GM23248 (cell line): Measurements from ENCODE around the gene ASF1B. TPM values are rescaled to one million over a fixed set of nuclear protein-coding genes. Genes with fewer than 3 reads are reported as not detected.

Source experiments
- DNase-seq: peaks from one replicate; pipeline ENCODE4 v3.0.0-alpha.2; 2015
- H2AFZ ChIP-seq: fragments of 200-600 bp; sonication (generic); 2 replicates; pipeline ENCODE4 v1.6.1; 2016; ENCODE audit warnings: antibody characterized with exemption
- H3F3A ChIP-seq: fragments of 200-600 bp; sonication (generic); 2 replicates; pipeline ENCODE4 v1.6.1; 2016; ENCODE audit warnings: mild to moderate bottlenecking, antibody characterized with exemption, mixed run types; ENCODE audit not compliant: insufficient read depth
- H3K27ac ChIP-seq: fragments of 200-600 bp; sonication (generic); 2 replicates; pipeline ENCODE4 v1.5.1; 2016; ENCODE audit warnings: mild to moderate bottlenecking
- H3K27me3 ChIP-seq: fragments of 200-600 bp; sonication (generic); replicated peaks from 2 replicates; pipeline ENCODE4 v1.6.1; 2016; ENCODE audit warnings: mild to moderate bottlenecking; ENCODE audit not compliant: insufficient read depth
- H3K36me3 ChIP-seq: fragments of 200-600 bp; sonication (generic); 2 replicates; pipeline ENCODE4 v1.6.1; 2016; ENCODE audit warnings: low read depth, mild to moderate bottlenecking
- H3K4me1 ChIP-seq: fragments of 200-600 bp; sonication (generic); 2 replicates; pipeline ENCODE4 v1.6.1; 2016; ENCODE audit warnings: mild to moderate bottlenecking; ENCODE audit not compliant: insufficient read depth
- H3K4me2 ChIP-seq: fragments of 200-600 bp; sonication (generic); one replicate; pipeline ENCODE4 v1.6.1; 2016; ENCODE audit warnings: mild to moderate bottlenecking; ENCODE audit not compliant: unreplicated experiment
- H3K4me3 ChIP-seq: fragments of 200-600 bp; sonication (generic); 2 replicates; pipeline ENCODE4 v1.5.1; 2016; ENCODE audit warnings: mild to moderate bottlenecking
- H3K79me2 ChIP-seq: fragments of 200-600 bp; sonication (generic); 2 replicates; pipeline ENCODE4 v1.6.1; 2016; ENCODE audit warnings: mild to moderate bottlenecking; ENCODE audit not compliant: insufficient read depth
- H3K9ac ChIP-seq: fragments of 200-600 bp; sonication (generic); 2 replicates; pipeline ENCODE4 v1.6.1; 2016; ENCODE audit warnings: mild to moderate bottlenecking
- H3K9me2 ChIP-seq: fragments of 200-600 bp; sonication (generic); 2 replicates; pipeline ENCODE4 v1.6.1; 2016; ENCODE audit warnings: mixed run types, mild to moderate bottlenecking, moderate library complexity; ENCODE audit not compliant: insufficient read depth
- H3K9me3 ChIP-seq: fragments of 200-600 bp; sonication (generic); one replicate; pipeline ENCODE4 v1.6.1; 2017; ENCODE audit warnings: low read depth
- H4K20me1 ChIP-seq: fragments of 200-600 bp; sonication (generic); 2 replicates; pipeline ENCODE4 v1.6.0; 2016; ENCODE audit not compliant: insufficient read depth
- EZH2 ChIP-seq: fragments of 200-600 bp; sonication (generic); IDR thresholded peaks from 2 replicates; pipeline ENCODE4 v1.6.1; 2018; ENCODE audit warnings: antibody characterized with exemption, mild to moderate bottlenecking; ENCODE audit not compliant: insufficient read depth, poor library complexity, severe bottlenecking
- EZH2phosphoT487 ChIP-seq: fragments of 200-600 bp; sonication (generic); IDR thresholded peaks from 2 replicates; pipeline ENCODE4 v1.6.1; 2018; ENCODE audit warnings: antibody characterized with exemption, moderate library complexity, mild to moderate bottlenecking, low read depth; ENCODE audit not compliant: insufficient read depth
- WGBS, 2 experiments: methylation state at CpG; one replicate each; pipeline ENCODE4 v1.1.6; 2015 to 2017; ENCODE audit warnings: low lambda C conversion rate in 2 of 2, low coverage in 1 of 2; ENCODE audit errors: missing lambda C conversion rate in 2 of 2; 5-methylcytosine and 5-hydroxymethylcytosine counted together
- in situ Hi-C: fragments of 300-500 bp; cut with MboI; formaldehyde crosslinking; loops from 2 replicates; pipeline ENCODE4 v1.15.0; 2020
- polyA plus RNA-seq: library from polyadenylated mRNA; unstranded; fragments of >200 nt; fragmentation: Nextera tagmentation; extraction: Ambion mirVana; gene quantifications from 2 replicates; pipeline ENCODE4 v1.2.1, GENCODE V29; 2016
- total RNA-seq: library from RNA; depleted of rRNA; stranded (reverse); fragments of >200 nt; shearing (Covaris generic); gene quantifications from 2 replicates; pipeline ENCODE4 v1.2.3, GENCODE V29; 2014

ASF1B gene
- total and polyA plus RNA-seq, 2 experiments from 2014 or later = 11.2 to 19.0 TPM

DNA sequence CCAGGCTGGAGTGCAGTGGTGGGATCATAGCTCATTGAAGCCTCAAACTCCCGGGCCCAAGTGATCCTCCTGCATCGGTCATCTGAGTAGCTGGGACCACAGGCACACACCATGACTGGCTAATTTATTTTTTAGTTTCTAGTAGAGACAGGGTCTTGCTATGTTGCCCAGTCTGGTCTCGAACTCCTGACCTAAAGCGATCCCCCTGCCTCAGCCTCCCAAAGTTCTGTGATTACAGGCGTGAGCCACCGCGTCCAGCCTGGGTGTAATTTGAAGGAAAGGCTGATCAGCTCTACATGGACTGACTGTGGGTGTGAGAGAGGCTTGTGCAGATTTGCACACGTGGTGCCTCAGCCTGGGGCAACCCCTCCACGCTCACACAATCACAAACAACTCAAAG lies 38.5 kb upstream of the ASF1B start:
- Histone ChIP-seq H3K4me3 (no peak overlapping the region), H3K4me2 (no peak overlapping the region), H3K27ac (no peak overlapping the region), H3K9me3 (no peaks in the 10 kb centered on the region), H3K9me2 (no peaks in the 10 kb centered on the region), H4K20me1 (no peaks in the 10 kb centered on the region), H3K4me1 (no peaks in the 10 kb centered on the region), H3K79me2 (no peaks in the 10 kb centered on the region), H2AFZ (no peak overlapping the region), H3F3A (no peaks in the 10 kb centered on the region), H3K36me3 (no peaks in the 10 kb centered on the region), H3K27me3 (no peaks in the 10 kb centered on the region), H3K9ac (no peak overlapping the region)
- no peak for DNase-seq
- TF ChIP-seq EZH2 (no peak), EZH2phosphoT487 (no peak)
- WGBS, 2 experiments = 94 to 98% methylated on average over 9 of the region's 9 CpGs
- in situ Hi-C loops = no loop called here

- no peaks in the 10 kb centered on the region for H3K9me2 ChIP-seq
- H3K4me3 ChIP-seq = no peak overlapping the region
- no peak overlapping the region for H3K9ac ChIP-seq
- in situ Hi-C loops = no loop called here
- TF ChIP-seq EZH2phosphoT487 (no peak), EZH2 (no peak)
- no peaks in the 10 kb centered on the region for H3F3A ChIP-seq
- no peak overlapping the region for H3K4me2 ChIP-seq
- no peaks in the 10 kb centered on the region for H3K36me3 ChIP-seq
- no peaks in the 10 kb centered on the region for H3K79me2 ChIP-seq
- WGBS, 2 experiments = 94 to 96% methylated on average over 11 to 12 of the region's 12 CpGs
- DNase-seq = no peak
- H3K4me1 ChIP-seq = no peaks in the 10 kb centered on the region
- no peak overlapping the region for H2AFZ ChIP-seq
- no peaks in the 10 kb centered on the region for H3K27me3 ChIP-seq
- no peaks in the 10 kb centered on the region for H4K20me1 ChIP-seq
- no peaks in the 10 kb centered on the region for H3K9me3 ChIP-seq
- H3K27ac ChIP-seq = no peak overlapping the region
Observed at GRCh38 chr19:14168993-14169392, 32.6 kb upstream of the ASF1B start.

- TF ChIP-seq EZH2phosphoT487 (no peak), EZH2 (no peak)
- no peaks in the 10 kb centered on the region for H3K9me2 ChIP-seq
- no peaks in the 10 kb centered on the region for H4K20me1 ChIP-seq
- 86 to 90% methylated on average over 19 of the region's 19 CpGs for WGBS, 2 experiments
- no peak for DNase-seq
- H3K4me1 ChIP-seq = no peaks in the 10 kb centered on the region
- H3K4me3 ChIP-seq = no peak overlapping the region
- no peaks in the 10 kb centered on the region for H3F3A ChIP-seq
- H3K27me3 ChIP-seq = no peaks in the 10 kb centered on the region
- no peak overlapping the region for H3K9ac ChIP-seq
- no peaks in the 10 kb centered on the region for H3K79me2 ChIP-seq
- in situ Hi-C loops = no loop called here
- H3K36me3 ChIP-seq = no peaks in the 10 kb centered on the region
- no peak overlapping the region for H3K4me2 ChIP-seq
- H3K27ac ChIP-seq = no peak overlapping the region
- no peaks in the 10 kb centered on the region for H3K9me3 ChIP-seq
- H2AFZ ChIP-seq = no peak overlapping the region
Observed at GRCh38 chr19:14168259-14168972, 32.0 kb upstream of the ASF1B start.

GRCh38 chr19:14167576-14168138 lies 31.3 kb upstream of the ASF1B start:
- no peak for TF ChIP-seq EZH2phosphoT487
- TF ChIP-seq EZH2 = no peak
- 78 to 84% methylated on average over 8 to 17 of the region's 18 CpGs for WGBS, 2 experiments
- Histone ChIP-seq H3K36me3 (no peaks in the 10 kb centered on the region), H3F3A (no peaks in the 10 kb centered on the region), H3K27me3 (no peaks in the 10 kb centered on the region), H3K4me1 (no peaks in the 10 kb centered on the region), H3K27ac (no peak overlapping the region), H3K79me2 (no peaks in the 10 kb centered on the region), H3K9ac (no peak overlapping the region), H3K4me3 (no peak overlapping the region), H2AFZ (no peak overlapping the region), H3K4me2 (no peak overlapping the region), H3K9me2 (no peaks in the 10 kb centered on the region), H3K9me3 (no peaks in the 10 kb centered on the region), H4K20me1 (no peaks in the 10 kb centered on the region)
- in situ Hi-C loops = no loop called here
- DNase-seq = no peak
